Cardiac muscle cell (in vitro differentiated cells and primary cell): ENCODE data around the gene TNRC6C. TPM values are rescaled to one million over a fixed set of nuclear protein-coding genes. Genes with fewer than 3 reads are reported as not detected.
A peak's percentile ranks its signal among the peaks of the same experiment; 100 is the strongest.
"Not testable (repeated sequence)": the region's sequence is repeated elsewhere in the genome, so short reads cannot be mapped to it uniquely, and the experiment has no call there.

Experiments used
- DNase-seq, 2 donors: peaks; one replicate each; pipeline versions ENCODE4 v3.0.0 to v3.0.0-alpha.2; 2010 to 2017; ENCODE audit warnings: low read depth in 1 of 2, low spot score in 1 of 2
- H3K27ac ChIP-seq: fragments of 200-600 bp; sonication (generic); 2 replicates; pipeline ENCODE4 v1.5.1; 2016
- H3K27me3 ChIP-seq: fragments of 200-600 bp; sonication (generic); 2 replicates; pipeline ENCODE4 v1.6.0; 2016; ENCODE audit warnings: control low read depth
- H3K36me3 ChIP-seq: fragments of 200-600 bp; sonication (generic); 2 replicates; pipeline ENCODE4 v1.5.1; 2016; ENCODE audit warnings: control low read depth
- H3K4me1 ChIP-seq: fragments of 200-600 bp; sonication (generic); 2 replicates; pipeline ENCODE4 v1.8.1; 2017; ENCODE audit warnings: low read depth, mild to moderate bottlenecking, mixed run types
- H3K4me3 ChIP-seq: fragments of 200-600 bp; sonication (generic); 2 replicates; pipeline ENCODE4 v1.5.1; 2016; ENCODE audit warnings: mild to moderate bottlenecking
- H3K9me3 ChIP-seq: fragments of 200-600 bp; sonication (generic); 2 replicates; pipeline ENCODE4 v1.5.1; 2017; ENCODE audit warnings: low read depth, mild to moderate bottlenecking, control low read depth
- polyA plus RNA-seq: library from polyadenylated mRNA; unstranded; fragments of >200 nt; fragmentation: Nextera tagmentation; extraction: Ambion mirVana; gene quantifications from 2 replicates; pipeline ENCODE4 v1.2.1, GENCODE V29; 2016
- total RNA-seq: library from RNA; depleted of rRNA; stranded (reverse); fragments of >200 nt; gene quantifications from 2 replicates; pipeline ENCODE4 v1.2.3, GENCODE V29; 2016
- TF ChIP-seq, protein P1 (sequence below): IDR thresholded peaks from 2 replicates; pipeline ENCODE4 v1.5.1; 2012; ENCODE audit warnings: low read depth, mild to moderate bottlenecking, low read length

Gene TNRC6C
- total and polyA plus RNA-seq, 2 experiments from 2014 or later = 6.5 to 13.3 TPM

DNA sequence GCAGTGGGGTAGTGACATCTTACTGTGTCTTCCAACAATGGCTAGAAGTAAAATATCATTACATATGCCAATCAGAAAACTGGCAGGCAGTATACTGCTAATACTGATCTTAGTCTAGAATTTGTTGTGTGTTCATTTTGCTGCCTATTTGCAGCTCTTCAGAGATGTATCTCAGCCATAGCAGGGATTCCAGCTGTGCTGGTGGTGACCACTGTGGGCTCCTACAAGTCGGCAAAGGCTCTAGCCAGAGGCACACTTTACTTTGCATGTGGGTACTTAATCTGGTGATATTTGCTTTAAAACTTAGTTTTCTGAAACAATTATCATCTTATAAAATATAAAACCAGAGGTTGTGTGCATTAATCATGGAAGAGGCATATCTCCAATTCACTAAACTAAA is 100.1 kb downstream of the TNRC6C start:
- peak overlapping the region; percentile 83 for H3K27ac ChIP-seq
- DNase-seq = no peak
- no peak overlapping the region for H3K4me3 ChIP-seq
- TF ChIP-seq, protein P1, sequence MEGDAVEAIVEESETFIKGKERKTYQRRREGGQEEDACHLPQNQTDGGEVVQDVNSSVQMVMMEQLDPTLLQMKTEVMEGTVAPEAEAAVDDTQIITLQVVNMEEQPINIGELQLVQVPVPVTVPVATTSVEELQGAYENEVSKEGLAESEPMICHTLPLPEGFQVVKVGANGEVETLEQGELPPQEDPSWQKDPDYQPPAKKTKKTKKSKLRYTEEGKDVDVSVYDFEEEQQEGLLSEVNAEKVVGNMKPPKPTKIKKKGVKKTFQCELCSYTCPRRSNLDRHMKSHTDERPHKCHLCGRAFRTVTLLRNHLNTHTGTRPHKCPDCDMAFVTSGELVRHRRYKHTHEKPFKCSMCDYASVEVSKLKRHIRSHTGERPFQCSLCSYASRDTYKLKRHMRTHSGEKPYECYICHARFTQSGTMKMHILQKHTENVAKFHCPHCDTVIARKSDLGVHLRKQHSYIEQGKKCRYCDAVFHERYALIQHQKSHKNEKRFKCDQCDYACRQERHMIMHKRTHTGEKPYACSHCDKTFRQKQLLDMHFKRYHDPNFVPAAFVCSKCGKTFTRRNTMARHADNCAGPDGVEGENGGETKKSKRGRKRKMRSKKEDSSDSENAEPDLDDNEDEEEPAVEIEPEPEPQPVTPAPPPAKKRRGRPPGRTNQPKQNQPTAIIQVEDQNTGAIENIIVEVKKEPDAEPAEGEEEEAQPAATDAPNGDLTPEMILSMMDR = no peak
- H3K27me3 ChIP-seq = no peaks in the 10 kb centered on the region
- H3K9me3 ChIP-seq = no peaks in the 10 kb centered on the region
- peaks cover 6% of the 10 kb centered on the region for H3K36me3 ChIP-seq
- H3K4me1 ChIP-seq = peaks cover 29% of the 10 kb centered on the region

DNA sequence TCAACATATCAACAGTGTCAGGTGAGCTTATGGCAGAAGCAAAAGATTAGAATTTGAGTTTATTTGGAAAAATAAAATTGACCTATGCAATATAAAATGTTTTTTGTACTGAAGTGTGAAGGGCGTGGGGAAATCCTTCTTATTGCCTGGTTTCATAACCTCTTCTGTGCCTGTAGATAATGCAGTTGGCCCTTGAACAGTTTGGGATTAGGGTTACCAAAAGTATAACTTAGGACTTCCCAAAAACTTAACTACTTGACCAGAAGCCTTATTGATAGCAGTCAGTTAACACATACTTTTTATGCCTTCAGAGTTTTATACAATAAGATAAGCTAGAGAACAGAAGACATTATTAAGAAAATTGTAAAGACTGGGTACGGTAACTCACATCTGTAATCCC is 104.1 kb downstream of the TNRC6C start:
- Histone ChIP-seq H3K36me3 (peaks cover 8% of the 10 kb centered on the region), H3K27me3 (no peaks in the 10 kb centered on the region), H3K27ac (no peak overlapping the region), H3K4me3 (no peak overlapping the region), H3K9me3 (no peaks in the 10 kb centered on the region), H3K4me1 (peaks cover 21% of the 10 kb centered on the region)
- TF ChIP-seq, protein P1 = no peak
- no peak for DNase-seq

DNA sequence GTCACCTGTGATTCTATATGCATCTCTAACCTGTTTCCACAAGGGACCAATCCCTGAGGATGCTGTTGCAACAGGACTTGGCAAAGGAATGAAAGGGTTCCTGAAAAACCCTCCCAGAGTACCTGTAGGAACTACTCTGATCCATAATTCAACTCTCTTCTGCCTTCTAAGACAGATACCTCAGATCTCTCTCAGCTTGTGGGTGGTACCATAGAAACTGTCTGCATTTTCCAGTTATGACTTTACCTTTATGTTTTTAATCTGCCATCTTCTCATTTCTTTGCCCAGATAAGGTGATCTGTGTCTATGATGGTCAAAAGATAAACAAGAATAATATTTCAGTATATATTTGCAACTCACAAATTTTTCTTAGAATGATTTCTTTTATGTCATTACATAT is 105.0 kb downstream of the TNRC6C start:
- TF ChIP-seq, protein P1 = no peak

DNA sequence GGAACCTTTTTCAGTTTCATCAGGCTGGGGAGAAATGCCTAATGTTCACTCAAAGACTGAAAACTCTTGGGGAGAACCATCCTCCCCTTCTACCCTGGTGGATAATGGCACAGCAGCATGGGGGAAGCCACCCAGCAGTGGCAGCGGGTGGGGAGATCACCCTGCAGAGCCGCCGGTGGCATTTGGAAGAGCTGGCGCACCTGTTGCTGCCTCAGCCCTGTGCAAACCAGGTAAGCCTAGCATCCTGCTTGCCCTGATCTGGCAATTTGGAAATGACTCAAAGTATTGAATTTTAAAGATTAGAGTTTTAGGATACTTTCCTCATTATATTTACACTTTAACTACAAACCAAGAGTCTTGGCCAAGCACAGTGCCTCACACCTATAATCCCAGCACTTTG is 106.2 kb downstream of the TNRC6C start:
- Histone ChIP-seq H3K4me1 (no peaks in the 10 kb centered on the region), H3K27ac (no peak overlapping the region), H3K4me3 (no peak overlapping the region), H3K9me3 (no peaks in the 10 kb centered on the region), H3K36me3 (peaks cover 24% of the 10 kb centered on the region), H3K27me3 (no peaks in the 10 kb centered on the region)
- TF ChIP-seq, protein P1 = no peak
- DNase-seq = no peak

More for the DNA sequence above, 105.0 kb downstream of the TNRC6C start:
- Histone ChIP-seq H3K9me3 (no peaks in the 10 kb centered on the region), H3K27me3 (no peaks in the 10 kb centered on the region), H3K36me3 (peaks cover 14% of the 10 kb centered on the region), H3K4me3 (no peak overlapping the region), H3K27ac (no peak overlapping the region), H3K4me1 (peaks cover 12% of the 10 kb centered on the region)
- DNase-seq = no peak

DNA sequence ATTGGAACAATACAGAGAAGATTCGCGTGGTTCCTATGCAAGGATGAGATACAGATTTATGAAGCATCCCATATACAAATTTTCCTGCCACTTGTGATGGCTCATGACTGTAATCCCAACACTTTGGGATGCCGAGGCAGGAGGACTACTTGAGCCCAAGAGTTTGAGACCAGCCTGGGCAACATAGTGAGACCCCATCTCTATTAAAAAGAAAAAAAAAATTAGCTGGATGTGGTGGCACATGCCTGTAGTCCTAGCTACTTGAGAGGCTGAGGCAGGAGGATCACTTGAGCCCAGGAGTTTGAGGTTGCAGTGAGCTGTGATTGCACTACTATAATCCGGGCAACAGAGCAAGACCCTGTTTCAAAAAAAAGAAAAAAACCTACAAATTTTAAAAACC is 108.5 kb downstream of the TNRC6C start:
- H3K27ac ChIP-seq, H3K9me3 ChIP-seq, H3K4me3 ChIP-seq, DNase-seq, H3K27me3 ChIP-seq, H3K4me1 ChIP-seq: not testable (repeated sequence)
- peaks cover 37% of the 10 kb centered on the region for H3K36me3 ChIP-seq

DNA sequence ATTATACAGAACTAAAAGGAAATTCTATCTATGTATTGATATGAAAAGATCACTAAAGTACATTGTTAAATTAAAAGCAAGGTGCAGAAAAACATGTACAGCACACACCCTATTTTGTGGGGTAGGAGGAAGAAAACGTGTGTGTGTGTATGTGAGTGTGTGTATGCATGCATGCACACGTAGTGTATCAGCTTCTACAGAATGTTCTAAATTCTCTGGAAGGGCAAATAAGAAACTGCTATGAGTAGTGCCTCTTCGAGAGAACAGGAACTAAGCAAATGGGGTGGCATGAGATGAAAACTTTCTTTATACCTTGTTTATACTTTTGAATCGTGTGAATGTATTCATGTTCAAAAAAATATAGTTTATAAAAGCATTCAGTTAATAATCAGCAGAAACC is 111.2 kb downstream of the TNRC6C start:
- TF ChIP-seq, protein P1 = no peak
- Histone ChIP-seq H3K9me3 (no peaks in the 10 kb centered on the region), H3K4me3 (no peak overlapping the region), H3K4me1 (no peaks in the 10 kb centered on the region), H3K27me3 (no peaks in the 10 kb centered on the region), H3K36me3 (peaks cover 61% of the 10 kb centered on the region), H3K27ac (no peak overlapping the region)
- no peak for DNase-seq
